Caco-2 (cell line): ENCODE data around the gene ASGR2. TPM values are rescaled to one million over a fixed set of nuclear protein-coding genes. Genes with fewer than 3 reads are reported as not detected.

Source experiments
- BruUV-seq: library from RNA; stranded (reverse); fragments of 400-500 nt; replicated peaks from 2 replicates; lab custom pipeline; 2021; lab: Mats Ljungman, UMichigan
- CTCF ChIA-PET: fragments of 300-600 bp; sonication (Branson Sonifier 250); formaldehyde crosslinking; loops from one replicate; lab custom pipeline; 2022; ENCODE audit warnings: antibody characterized with exemption; lab: Charles Lee
- POLR2A ChIA-PET: fragments of 300-600 bp; sonication (Branson Sonifier 250); formaldehyde crosslinking; loops from one replicate; lab custom pipeline; 2022; ENCODE audit warnings: antibody characterized with exemption; lab: Charles Lee
- DNase-seq, 2 experiments: peaks; one replicate each; pipeline versions ENCODE4 v3.0.0 to v3.0.0-alpha.2; 2020 to 2022
- H3K27me3 ChIP-seq: replicated peaks from 2 replicates; pipeline ENCODE4 v1.6.0; 2011; ENCODE audit warnings: low read length; ENCODE audit not compliant: control insufficient read depth, insufficient read depth
- H3K36me3 ChIP-seq: 2 replicates; pipeline ENCODE4 v1.5.1; 2011; ENCODE audit warnings: low read length; ENCODE audit not compliant: control insufficient read depth, insufficient read depth
- H3K4me1 ChIP-seq: fragments of 250-450 bp; sonication (Bioruptor Pico); 2 replicates; pipeline ENCODE4 v1.5.1; 2020; ENCODE audit warnings: mild to moderate bottlenecking
- H3K4me3 ChIP-seq: 2 replicates; pipeline ENCODE4 v1.5.1; 2011; ENCODE audit warnings: low read depth, mild to moderate bottlenecking, control low read depth, low read length
- H3K9me3 ChIP-seq: fragments of 250-450 bp; sonication (Bioruptor Pico); 2 replicates; pipeline ENCODE4 v1.5.1; 2020; ENCODE audit warnings: mild to moderate bottlenecking, moderate library complexity
- H3K27ac Mint-ChIP-seq: one replicate; pipeline ENCODE4 v1.8.0; 2022; ENCODE audit warnings: mixed read lengths; ENCODE audit not compliant: unreplicated experiment
- H3K27me3 Mint-ChIP-seq: one replicate; pipeline ENCODE4 v1.8.0; 2022; ENCODE audit warnings: mixed read lengths; ENCODE audit not compliant: insufficient read depth, unreplicated experiment
- H3K36me3 Mint-ChIP-seq: one replicate; pipeline ENCODE4 v1.8.0; 2022; ENCODE audit warnings: mild to moderate bottlenecking, mixed read lengths; ENCODE audit not compliant: insufficient read depth, unreplicated experiment
- H3K4me1 Mint-ChIP-seq: one replicate; pipeline ENCODE4 v1.8.0; 2022; ENCODE audit warnings: low read depth, mixed read lengths; ENCODE audit not compliant: unreplicated experiment
- H3K4me3 Mint-ChIP-seq: one replicate; pipeline ENCODE4 v1.8.0; 2022; ENCODE audit warnings: mild to moderate bottlenecking, moderate library complexity, mixed read lengths; ENCODE audit not compliant: unreplicated experiment
- H3K9me3 Mint-ChIP-seq: one replicate; pipeline ENCODE4 v1.8.0; 2022; ENCODE audit warnings: mixed read lengths; ENCODE audit not compliant: unreplicated experiment
- CTCF ChIP-seq, 2 experiments: fragments of 200-600 bp in 1 of 2; IDR thresholded peaks; 1 replicate in 1 of 2; 2 replicates in 1 of 2; pipeline versions ENCODE4 v1.5.1 to v1.8.0; 2011 to 2022; ENCODE audit warnings: antibody characterized with exemption in 1 of 2, control low read depth in 1 of 2, inconsistent platforms in 1 of 2, low read depth in 1 of 2, low read length in 1 of 2, mild to moderate bottlenecking in 1 of 2, moderate library complexity in 1 of 2; ENCODE audit not compliant: insufficient read depth in 1 of 2, severe bottlenecking in 1 of 2, unreplicated experiment in 1 of 2
- intact Hi-C: fragments of 100-400 bp; cut with micrococcal nuclease; formaldehyde crosslinking; loops from one replicate; pipeline ENCODE4 v1.10.0; 2022; ENCODE audit not compliant: unreplicated experiment
- total RNA-seq: library from RNA; stranded (reverse); gene quantifications from 2 replicates; pipeline ENCODE4 v1.2.3, GENCODE V29; 2022

Gene ASGR2
- total RNA-seq, 1 experiment from 2014 or later: 12.8 TPM

GRCh38 chr17:7070712-7071111 is 43.9 kb downstream of the ASGR2 start:
- Histone ChIP-seq H3K4me3 (no peak overlapping the region), H3K4me1 (no peaks in the 10 kb centered on the region), H3K9me3 (no peaks in the 10 kb centered on the region), H3K36me3 (no peaks in the 10 kb centered on the region), H3K27me3 (no peaks in the 10 kb centered on the region)
- DNase-seq: no peak
- TF ChIP-seq CTCF (IDR thresholded peaks at IDR 0.05; ENCODE audit: insufficient read depth in 1 of 2, low read depth in 1 of 2, low read length in 1 of 2, severe bottlenecking in 1 of 2, unreplicated experiment in 1 of 2): no peak
- Mint-ChIP-seq H3K36me3 (no peaks in the 10 kb centered on the region), H3K27me3 (no peaks in the 10 kb centered on the region), H3K4me3 (no peak overlapping the region), H3K4me1 (no peaks in the 10 kb centered on the region), H3K9me3 (peaks cover 15% of the 10 kb centered on the region), H3K27ac (no peak overlapping the region)
- BruUV-seq: no TSS peak
- ChIA-PET CTCF (no interaction called here), POLR2A (no interaction called here)
- intact Hi-C loops: no loop called here

GRCh38 chr17:7068268-7068667 is 46.4 kb downstream of the ASGR2 start:
- H3K36me3 ChIP-seq: no peaks in the 10 kb centered on the region
- TF ChIP-seq CTCF (IDR thresholded peaks at IDR 0.05; ENCODE audit: insufficient read depth in 1 of 2, low read depth in 1 of 2, low read length in 1 of 2, severe bottlenecking in 1 of 2, unreplicated experiment in 1 of 2): no peak
- no peaks in the 10 kb centered on the region for H3K27me3 ChIP-seq
- no peaks in the 10 kb centered on the region for H3K36me3 Mint-ChIP-seq
- H3K4me1 ChIP-seq: no peaks in the 10 kb centered on the region
- no peak overlapping the region for H3K4me3 ChIP-seq
- BruUV-seq: no TSS peak
- intact Hi-C loops: no loop called here
- DNase-seq: no peak
- ChIA-PET CTCF (no interaction called here), POLR2A (no interaction called here)
- H3K27me3 Mint-ChIP-seq: no peaks in the 10 kb centered on the region
- no peak overlapping the region for H3K4me3 Mint-ChIP-seq
- peaks cover 15% of the 10 kb centered on the region for H3K9me3 Mint-ChIP-seq
- H3K4me1 Mint-ChIP-seq: peaks cover 7% of the 10 kb centered on the region
- no peaks in the 10 kb centered on the region for H3K9me3 ChIP-seq
- no peak overlapping the region for H3K27ac Mint-ChIP-seq

- Histone ChIP-seq H3K27me3 (no peaks in the 10 kb centered on the region), H3K36me3 (no peaks in the 10 kb centered on the region), H3K4me3 (no peak overlapping the region), H3K9me3 (no peaks in the 10 kb centered on the region), H3K4me1 (no peaks in the 10 kb centered on the region)
- DNase-seq: no peak
- CTCF ChIA-PET: no interaction called here
- TF ChIP-seq CTCF (IDR thresholded peaks at IDR 0.05; ENCODE audit: insufficient read depth in 1 of 2, low read depth in 1 of 2, low read length in 1 of 2, severe bottlenecking in 1 of 2, unreplicated experiment in 1 of 2): no peak
- Mint-ChIP-seq H3K27me3 (no peaks in the 10 kb centered on the region), H3K9me3 (peaks cover 15% of the 10 kb centered on the region), H3K27ac (no peak overlapping the region), H3K36me3 (no peaks in the 10 kb centered on the region), H3K4me3 (no peak overlapping the region), H3K4me1 (peaks cover 12% of the 10 kb centered on the region)
- POLR2A ChIA-PET: no interaction called here
- no TSS peak for BruUV-seq
- intact Hi-C loops: no loop called here
Observed at GRCh38 chr17:7067198-7067597, 47.4 kb downstream of the ASGR2 start.
